Activated CD4-positive, CD25-positive, alpha-beta regulatory T cell treated with anti-CD3 and anti-CD28 coated beads, Interleukin-2, amount 50 U/mL, for 72 hours (primary cell): ENCODE results near the gene BBIP1.
A peak's percentile ranks its signal among the peaks of the same experiment; 100 is the strongest.

ENCODE experiments used
- DNase-seq: peaks from one replicate; pipeline ENCODE4 v3.0.0; 2021

BBIP1 gene, protein sequence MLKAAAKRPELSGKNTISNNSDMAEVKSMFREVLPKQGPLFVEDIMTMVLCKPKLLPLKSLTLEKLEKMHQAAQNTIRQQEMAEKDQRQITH

DNA sequence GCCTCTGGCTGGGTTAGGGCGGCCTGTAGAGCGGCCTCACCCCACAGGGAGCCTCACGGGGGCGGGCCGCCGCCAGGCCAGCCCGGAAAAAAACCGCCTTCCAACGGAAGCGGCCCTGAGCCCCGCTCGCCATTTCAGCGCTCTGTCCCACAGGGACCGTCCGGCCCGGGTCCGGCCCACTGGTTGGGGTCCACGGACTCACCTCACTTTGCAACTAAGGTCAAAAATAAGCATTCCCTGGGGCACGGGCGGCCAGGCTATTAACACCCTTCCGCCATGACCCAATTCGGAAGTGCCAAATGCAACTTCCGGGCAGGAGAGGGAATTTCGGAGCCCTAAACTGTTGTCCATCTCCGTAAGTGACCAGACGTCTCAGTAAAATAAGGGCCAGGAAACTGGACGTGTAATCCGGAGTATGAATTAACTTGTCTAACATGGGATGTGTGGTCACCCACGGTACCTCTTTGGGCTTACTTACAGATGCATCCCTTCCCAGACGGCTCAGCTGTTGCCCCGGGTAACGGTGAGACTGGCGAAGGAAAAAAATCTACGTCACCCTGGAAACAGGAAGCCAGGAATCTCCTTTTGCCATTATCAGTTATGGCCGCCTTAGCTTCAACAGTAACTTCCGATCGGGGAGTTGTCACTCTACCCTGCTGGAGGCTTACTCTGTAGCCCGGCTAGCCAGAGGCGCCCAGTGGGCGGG, at the start of gene BBIP1:
Gene BBIP1 (minus strand): TSS at position 538 of the 706 bp plus-strand sequence. CDS start 1,023 bp downstream, outside the sequence.
- DNase-seq: peak; percentile 88

DNA sequence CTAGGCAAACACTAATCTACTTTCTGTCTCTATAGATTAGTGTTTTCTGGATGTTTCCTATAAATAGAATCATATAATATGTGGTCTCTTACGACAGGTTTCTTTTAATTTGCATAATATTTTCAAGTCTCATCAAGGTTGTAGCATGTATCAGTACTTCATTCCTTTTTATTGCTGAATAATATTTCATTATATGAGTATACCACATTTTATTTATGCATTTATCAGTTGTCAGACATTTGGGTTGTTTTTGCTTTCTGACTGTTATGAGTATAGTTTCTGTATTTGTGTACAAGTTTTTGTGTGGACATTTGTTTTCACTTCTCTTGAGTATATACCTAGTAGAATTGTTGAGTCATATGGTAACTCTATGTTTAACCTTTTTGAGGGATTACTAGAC, 48.7 kb upstream of the BBIP1 start:
- DNase-seq: no peak

DNA sequence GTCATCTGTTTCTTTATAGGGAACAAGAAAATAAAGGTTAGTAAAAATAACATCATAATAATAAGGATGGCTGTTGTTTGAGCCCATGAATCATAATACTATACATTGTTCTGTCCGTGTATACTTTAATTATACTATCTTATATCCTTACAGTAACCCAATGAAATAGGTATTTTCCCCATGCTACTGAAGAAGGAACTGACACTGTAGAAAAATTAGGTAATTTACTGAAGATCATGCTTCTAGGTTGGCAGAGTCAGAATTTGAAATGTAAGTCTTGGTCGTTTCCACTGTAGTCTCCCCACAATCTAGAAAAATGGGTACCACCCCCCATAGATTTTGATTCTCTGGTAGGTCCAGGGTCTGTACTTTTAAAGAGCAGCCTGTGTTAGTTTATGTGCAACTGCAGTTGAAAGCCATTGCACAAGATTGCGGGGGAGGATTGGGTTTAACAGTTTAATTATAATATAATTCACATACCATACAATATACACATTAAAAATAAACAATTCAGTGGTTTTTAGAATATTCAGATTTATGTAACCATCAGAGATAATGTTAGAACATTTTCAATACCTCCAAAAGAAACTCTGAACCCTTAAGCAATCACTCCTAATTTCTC, 48.1 kb upstream of the BBIP1 start:
- DNase-seq: no peak

DNA sequence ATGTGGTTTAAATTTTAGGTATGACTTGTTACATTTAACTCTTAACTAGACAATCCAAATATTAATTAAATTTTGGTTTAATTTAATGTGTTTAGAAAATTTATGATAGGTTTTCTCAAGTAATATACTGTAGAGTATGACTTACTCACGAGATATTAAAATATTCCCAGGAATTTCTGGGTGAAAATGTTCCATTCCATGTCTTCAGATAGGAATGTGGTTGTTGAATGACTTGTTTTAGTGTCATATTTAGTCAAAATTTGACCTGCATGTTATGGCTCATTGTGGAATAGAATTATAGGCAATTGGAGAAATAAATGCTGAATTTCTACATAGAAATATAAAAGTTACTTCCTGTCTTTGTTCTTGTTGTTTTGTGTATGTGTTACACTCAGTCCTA, 47.2 kb upstream of the BBIP1 start:
- no peak for DNase-seq

DNA sequence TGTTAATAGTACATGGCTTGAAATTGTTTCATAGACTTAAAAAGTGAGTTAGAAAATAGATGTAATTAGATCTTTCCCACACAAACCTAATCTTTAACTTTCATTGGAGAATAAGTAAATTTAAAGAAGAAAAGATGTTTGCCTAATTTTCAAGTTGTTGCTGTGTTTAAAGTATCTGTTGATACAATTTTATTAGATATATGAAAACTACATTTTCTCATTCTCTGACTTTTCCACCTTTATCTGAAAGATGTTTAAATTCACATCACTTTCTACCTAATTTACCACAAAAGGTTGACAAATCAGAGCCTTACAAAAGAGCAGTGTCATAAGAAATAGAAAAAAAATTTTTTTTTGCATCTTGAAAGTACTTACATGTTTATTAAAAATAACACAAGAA, 46.2 kb upstream of the BBIP1 start:
- DNase-seq: no peak

DNA sequence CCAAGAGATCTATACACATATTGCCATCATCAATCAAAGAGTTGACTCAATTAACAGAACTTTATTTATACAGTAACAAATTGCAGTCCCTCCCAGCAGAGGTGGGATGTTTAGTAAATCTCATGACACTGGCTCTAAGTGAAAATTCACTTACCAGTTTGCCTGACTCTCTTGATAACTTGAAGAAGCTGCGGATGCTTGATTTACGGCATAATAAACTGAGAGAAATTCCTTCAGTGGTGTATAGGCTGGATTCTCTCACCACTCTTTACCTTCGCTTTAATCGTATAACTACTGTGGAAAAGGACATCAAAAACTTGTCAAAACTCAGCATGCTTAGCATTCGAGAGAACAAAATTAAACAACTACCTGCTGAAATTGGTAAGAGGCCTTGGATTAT, 45.7 kb upstream of the BBIP1 start:
- no peak for DNase-seq

DNA sequence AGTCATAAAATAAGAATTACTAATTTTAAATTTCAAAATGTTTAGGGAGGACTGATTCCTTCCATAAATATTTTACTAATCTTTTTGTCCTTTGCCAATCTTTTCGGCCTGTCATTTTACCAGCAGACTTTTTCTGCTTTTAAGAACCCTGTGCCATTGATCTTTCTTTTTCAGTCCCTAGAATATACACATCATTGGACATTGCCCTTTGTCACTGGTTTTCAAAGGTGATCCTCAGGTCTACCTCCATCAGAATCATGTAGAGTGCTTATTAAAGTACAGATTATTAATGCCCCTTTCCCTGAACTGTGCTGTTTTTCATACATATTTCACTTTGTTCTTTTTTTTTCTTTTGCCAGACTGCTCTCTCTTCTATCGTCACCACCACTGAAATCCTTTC, 44.2 kb upstream of the BBIP1 start:
- DNase-seq: no peak

DNA sequence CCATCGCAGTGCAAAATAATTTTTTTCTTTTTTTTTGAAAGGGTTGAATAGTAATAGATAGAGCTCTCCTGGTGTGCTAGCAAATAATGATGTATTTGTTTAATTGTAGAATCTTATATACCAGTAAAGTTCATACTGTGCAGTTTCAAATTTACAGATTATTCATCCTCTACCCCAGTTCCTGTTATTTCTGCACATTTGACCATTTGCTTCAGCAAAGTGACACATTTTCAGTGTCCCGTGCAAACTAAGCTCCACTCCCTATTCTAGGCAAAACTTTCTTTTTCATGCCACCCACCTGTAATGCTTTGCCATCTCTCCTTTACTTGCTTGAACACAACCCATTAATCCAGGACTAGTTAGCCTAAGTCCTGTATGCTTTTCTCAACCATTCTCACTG, 43.5 kb upstream of the BBIP1 start:
- no peak for DNase-seq

DNA sequence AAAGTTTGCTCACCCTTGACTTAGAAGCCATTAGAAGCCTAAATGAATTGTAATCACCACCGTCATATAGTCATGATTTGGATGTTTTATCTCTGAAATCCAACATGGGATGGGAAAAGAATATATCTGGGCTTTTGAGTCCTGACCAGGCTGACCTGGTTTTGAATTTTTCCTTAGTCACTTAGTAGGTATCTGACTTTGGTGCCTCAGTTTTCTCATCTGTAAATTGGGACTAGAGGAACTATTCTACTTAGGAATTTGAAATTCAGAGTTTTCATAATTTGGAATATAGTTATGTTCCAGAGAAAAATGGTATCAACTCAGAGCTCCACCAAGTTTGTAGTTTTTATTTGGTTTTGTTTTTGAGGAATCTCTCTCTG, 41.3 kb upstream of the BBIP1 start:
- DNase-seq: no peak

DNA sequence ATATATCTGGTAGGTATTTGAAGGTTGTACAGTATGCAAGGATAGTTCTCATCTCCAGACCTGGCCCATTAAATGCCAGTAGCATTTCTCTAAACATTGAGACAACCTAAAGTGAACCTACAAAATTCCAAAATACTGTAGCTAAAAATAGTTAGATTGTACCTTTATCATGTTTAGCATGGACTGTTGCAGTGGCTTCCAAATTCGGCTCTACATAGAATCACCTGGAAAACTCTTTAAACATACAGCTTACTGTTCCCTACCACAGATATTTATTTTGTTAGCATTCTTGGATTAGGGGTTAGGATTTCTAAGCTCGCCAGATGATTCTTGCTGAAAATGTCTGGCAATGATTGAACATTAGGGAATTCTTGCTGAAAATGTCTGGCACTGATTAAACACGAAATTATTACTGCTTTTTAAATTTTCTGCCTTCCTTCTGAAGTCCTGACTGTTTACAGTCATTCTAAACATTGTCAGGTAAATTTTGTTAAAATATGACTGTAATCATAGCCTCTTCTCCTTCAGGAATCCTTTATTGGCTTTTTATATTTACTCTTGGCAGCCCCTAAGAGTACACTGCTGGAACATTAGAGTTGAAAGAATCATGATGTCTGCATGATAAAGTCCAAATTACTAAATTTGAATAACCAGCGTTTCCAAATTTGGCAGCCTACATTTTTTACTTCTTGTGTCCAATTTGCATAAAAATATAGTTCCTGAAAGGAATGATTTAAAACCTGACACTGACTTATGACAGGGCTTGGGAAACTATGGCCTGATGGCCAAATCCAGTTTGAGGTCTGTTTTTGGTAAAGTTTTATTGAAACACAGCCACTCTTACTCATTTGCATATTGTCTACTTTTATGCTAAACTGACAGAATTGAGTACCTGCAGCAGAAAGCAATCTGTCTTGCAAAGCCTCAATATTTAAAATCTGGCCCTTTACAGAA, 40.7 kb upstream of the BBIP1 start:
- no peak for DNase-seq

DNA sequence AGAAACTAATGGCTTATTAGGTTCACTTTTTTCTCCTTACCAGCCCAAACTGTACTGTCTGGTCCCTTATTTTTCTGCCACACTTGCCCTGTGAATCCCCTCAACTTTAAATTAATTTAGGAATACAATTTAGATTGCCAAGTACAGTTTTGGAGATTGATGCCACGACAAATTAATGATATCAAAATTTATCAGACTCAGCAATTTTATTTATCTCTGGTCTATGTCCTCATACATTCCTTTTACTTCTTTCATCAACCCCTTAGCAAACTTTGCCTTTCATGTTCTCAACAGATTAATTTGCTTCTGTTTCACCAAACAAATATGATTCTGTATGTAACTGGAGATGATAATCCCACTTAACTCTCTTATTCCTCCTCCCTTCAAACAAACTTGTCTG, 38.6 kb upstream of the BBIP1 start:
- no peak for DNase-seq

DNA sequence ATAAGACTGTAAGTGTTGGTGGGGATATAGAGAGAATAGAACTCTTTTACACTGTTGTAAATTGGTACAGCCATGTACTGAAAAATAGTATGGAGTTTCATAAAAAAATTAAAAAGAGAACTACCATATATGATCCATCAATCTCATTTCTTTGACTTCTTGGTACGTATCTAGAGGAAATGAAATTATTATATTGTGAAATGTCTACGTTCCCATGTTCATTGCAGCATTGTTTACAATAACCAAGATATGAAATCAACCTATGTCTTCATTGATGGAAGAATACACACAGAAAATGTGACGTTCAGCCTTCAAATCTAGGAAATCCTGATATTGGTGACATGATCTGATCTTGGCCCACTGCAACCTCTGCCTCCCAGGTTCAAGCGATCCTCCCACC, 32.4 kb upstream of the BBIP1 start:
- DNase-seq: no peak

DNA sequence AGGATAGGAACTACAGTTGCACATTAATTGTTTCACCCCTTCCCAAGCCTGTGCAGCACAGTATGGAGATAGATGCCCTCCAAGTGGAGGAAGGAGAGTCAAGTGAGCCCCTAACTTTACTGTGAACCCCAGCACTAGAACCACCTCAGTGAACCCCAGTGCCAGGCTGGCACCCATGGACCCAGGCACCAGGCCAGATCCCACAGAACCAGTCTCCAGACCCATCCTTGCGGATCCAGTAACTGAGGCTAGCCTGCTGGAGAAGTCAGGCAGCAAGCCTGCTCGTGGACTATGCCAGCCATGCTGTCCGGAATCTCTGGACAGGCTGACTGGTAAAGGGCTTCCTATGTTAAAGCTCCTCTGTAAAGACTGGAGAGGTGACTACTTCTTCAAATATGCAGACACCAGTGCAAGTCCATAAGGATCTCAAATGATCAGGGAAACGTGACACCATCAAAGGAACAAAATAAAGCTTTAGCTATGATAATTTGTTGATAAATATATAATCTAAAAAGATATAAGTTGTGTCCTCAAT, 28.1 kb upstream of the BBIP1 start:
- no peak for DNase-seq

DNA sequence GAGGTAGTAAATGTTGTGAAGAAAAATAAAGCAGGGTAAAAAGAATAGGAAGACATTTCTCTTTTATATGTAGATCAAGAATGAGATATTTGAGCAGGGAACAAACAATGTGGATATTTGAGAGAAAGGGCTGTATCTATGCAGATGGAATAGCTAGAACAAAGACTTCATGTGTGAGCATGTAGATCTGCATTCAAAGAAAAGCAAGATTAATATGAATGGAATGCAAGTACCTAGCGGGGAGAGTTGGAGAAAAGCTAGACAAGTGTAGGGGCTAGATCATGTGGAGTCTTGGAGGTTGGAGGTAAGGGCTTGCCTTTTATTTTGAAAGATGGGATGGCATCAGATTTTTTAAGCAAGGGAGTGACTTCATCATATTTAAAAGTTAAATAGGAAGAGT, 27.5 kb upstream of the BBIP1 start:
- DNase-seq: no peak

DNA sequence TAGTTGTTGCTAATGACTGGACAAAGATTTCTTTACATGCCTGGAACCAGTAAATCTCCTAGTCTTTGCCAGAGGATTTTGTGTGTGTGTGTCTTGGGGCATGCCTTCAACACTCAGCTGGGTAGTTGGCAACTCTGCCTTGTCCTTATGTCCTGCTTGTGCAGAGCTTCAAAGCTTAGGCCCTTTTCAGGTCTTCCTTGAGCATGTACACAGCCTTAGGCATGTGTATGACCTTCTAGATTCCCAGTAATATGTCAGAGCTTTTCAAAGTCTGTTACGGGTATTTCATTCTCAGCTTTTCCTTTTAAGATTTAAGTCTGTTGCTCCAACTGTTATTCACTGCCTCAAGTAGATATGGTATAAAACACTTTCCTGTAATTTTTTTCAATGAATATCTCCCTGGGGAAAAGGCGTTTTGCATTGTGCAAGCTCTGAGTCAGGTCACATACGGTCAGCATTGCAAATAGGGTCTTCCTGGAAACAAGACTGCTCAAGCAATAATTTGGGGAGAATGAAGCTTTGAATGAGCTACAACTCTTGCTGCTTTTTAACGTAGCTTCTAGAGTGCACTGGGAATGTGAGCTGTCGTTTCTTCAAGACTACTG, 25.9 kb upstream of the BBIP1 start:
- DNase-seq: no peak

DNA sequence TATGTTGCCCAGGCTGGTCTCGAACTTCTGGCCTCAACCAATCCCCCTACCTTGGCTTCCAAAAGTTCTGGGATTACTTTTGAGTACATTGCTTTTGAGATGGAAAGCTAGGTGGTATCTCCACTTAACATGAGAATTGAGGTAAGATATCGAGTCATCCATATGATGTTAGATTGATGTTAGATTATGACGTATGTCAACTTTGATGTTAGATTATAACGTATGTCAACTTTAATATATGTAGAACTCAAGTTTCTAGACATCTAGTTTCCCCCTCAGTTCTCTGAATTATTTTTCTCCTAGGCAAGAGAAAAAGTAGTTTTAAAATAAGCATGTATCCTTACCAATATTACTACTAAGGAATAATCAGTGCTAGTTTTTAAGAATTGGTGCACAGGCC, 20.4 kb upstream of the BBIP1 start:
- DNase-seq: no peak

DNA sequence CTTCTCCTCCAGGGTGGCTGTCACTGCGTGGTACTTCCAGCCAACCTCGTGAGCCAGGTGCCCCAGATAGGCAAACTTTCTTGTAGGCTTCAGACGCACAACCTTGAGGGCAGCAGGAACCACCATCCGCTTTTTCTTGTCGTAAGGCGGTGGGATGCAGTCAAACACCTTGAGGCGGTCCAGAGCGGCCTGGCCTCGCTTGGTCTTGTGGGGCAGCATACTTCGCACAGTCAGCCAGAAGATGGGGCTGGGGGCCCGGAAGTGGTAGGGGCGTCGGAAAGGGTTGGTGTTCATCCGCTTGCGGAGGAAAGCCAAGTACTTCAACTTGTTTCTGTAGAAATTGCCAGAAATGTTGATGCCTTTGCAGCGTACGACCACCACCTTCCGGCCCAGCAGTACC, 17.8 kb upstream of the BBIP1 start:
- DNase-seq: no peak

DNA sequence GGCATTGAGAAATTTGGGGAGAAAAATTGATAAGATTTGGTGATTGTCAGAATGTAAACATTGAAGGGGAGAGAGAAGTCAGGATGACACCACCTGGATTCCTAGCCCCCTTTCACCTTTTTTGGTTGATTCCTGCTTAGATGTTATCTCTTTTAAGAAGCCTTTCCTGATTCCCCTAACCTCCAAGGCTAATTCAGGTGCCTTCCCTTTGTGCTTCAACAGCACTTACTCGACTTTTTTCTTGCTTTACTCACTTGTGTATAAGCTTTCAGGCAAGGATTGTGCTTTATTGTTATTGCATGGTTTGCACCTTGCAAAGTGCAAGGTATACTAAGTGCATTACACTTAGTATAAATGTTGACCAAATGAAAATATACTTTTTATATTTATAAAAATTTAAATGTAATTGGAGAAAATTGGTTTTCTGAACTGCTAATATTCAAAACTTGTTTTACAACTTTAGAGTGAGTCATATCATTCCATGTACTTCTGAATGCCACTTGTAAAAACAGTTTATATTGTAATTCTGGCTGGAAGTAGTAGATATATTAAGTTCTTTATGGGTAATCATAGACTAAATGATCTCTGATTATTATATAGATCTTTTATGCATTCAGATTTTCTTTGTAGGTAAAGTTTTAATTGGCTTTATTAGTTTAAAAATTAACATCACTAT, 13.7 kb upstream of the BBIP1 start:
- no peak for DNase-seq

DNA sequence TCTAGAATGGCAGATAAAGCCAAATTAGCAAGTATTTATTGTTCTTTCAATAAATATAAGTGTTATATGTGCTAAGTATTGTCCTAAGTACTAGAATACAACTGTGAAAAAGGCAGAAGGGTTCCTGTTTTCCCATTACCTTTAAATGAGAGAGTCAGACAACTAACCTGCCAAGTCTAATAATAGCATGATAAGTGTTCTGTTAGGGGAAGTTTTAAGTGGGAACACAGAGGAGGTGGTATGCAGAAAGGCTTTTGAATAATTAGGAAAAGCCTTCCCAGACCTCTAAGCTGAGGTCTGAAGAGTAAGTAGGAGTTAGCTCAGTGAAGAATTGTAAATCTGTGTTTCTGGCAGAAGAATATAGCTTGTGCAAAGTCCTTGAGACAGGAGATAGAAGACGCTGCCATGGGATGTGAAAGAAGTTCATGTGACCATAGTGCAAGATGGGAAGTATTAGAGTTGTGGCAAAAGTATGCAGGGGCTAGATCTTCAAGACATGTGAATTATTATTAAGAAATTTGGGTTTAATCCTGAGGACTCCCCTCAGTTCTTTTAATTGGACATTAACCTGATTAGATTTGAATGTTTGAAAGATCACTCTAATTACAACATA, 12.9 kb upstream of the BBIP1 start:
- DNase-seq: no peak

DNA sequence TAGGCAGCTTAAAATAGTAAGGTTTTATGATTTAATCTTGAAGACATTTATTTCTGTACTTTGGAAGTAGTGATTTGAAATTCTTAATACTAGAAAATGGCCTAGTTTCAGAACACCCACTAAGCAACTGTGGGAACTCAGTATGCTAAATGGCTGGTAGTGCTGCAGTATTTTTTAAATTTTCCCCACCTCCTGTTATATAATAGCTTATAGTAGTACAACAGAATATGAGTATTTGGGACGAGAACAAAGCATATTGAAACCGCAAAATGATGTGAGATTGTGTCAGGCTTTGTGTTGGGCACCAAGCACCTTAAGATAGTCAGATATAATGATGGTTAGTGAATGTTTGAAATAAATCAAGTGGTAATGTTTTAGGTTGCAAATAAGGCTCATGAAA, 8.5 kb upstream of the BBIP1 start:
- DNase-seq: no peak

DNA sequence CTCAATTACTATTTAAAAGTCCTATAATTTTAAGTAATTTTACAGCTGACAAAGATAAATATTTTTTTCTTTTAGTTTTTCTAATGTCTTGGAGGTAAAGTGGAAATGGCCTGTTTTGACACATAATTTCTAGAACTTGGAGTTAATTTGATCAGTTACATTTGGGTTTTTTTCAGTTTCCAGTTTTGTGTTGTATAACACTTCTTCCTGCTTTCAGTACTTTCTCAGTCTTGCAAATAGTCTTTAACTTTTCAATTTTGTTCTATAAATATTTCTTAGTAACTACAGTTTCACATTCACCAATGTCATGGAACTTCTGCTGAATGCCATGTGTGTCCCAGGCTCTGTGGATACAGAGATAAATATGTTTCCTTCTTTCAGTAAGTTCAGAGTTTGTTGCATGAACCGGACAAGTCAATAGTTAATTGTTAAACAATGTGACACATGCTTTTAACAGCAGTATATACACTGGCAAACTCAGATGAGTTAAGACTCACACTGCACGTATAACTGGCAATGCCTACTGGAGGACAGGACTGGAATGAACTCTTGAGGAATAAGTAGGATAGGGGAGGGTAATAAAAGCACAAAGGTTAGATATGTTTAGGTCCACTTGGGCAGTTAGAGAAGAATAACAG, 5.0 kb upstream of the BBIP1 start:
- DNase-seq: no peak
